HCT116 (cell line): Measurements from ENCODE around the gene MPPED1.

Source experiments
- CTCF ChIP-seq, 3 experiments: fragments of 200-600 bp in 1 of 3; sonication (generic) in 1 of 3; IDR thresholded peaks in 2 of 3; conservative IDR thresholded peaks in 1 of 3; 2 replicates each; pipeline ENCODE4 v1.5.1; 2012 to 2017; ENCODE audit warnings: low read depth in 2 of 3, low read length in 2 of 3, antibody characterized with exemption in 1 of 3, borderline replicate concordance in 1 of 3, control low read depth in 1 of 3, mild to moderate bottlenecking in 1 of 3, mixed read lengths in 1 of 3, mixed run types in 1 of 3, moderate library complexity in 1 of 3; ENCODE audit not compliant: insufficient read depth in 1 of 3
- EZH2phosphoT487 ChIP-seq: fragments of 200-600 bp; IDR thresholded peaks from 2 replicates; pipeline ENCODE4 v1.6.1; 2018; ENCODE audit warnings: antibody characterized with exemption, borderline replicate concordance

GRCh38 chr22:43415681-43416080 lies 3.9 kb downstream of the MPPED1 start:
- TF ChIP-seq CTCF (IDR thresholded peaks at IDR 0.05 in 2 of 3, conservative IDR thresholded peaks at IDR 0.05 in 1 of 3; ENCODE audit: borderline replicate concordance in 1 of 3, insufficient read depth in 1 of 3, low read depth in 2 of 3, low read length in 2 of 3) (no peak), EZH2phosphoT487 (no peak)
